RKO (cell line): ENCODE measurements around the gene C6orf120.

Source experiments
- DNase-seq: peaks from one replicate; pipeline ENCODE4 v3.0.0-alpha.2; 2016; ENCODE audit warnings: low spot score

The C6orf120 gene

GRCh38 chr6:169725125-169726048, 23.5 kb downstream of the C6orf120 start:
- peak; percentile 90 for DNase-seq

GRCh38 chr6:169726049-169726400, 24.1 kb downstream of the C6orf120 start:
- no peak for DNase-seq

- no peak for DNase-seq
These were observed 25.0 kb downstream of the C6orf120 start for GRCh38 chr6:169726963-169727362.

- no peak for DNase-seq
These were observed 28.0 kb downstream of the C6orf120 start for GRCh38 chr6:169729961-169730360.

- no peak for DNase-seq
These were observed 36.5 kb downstream of the C6orf120 start for GRCh38 chr6:169738204-169738975.

GRCh38 chr6:169738976-169739529, 37.1 kb downstream of the C6orf120 start:
- no peak for DNase-seq

- DNase-seq, result no peak
These were observed 39.4 kb downstream of the C6orf120 start for GRCh38 chr6:169741344-169741743.

GRCh38 chr6:169745405-169745804, 43.5 kb downstream of the C6orf120 start:
- DNase-seq, result no peak

- no peak for DNase-seq
These were observed 44.6 kb downstream of the C6orf120 start for GRCh38 chr6:169746556-169746955.

- peak; percentile 92 for DNase-seq
These were observed 49.5 kb downstream of the C6orf120 start, which contains the start of the genes DYNLT2 and ERMARD for GRCh38 chr6:169751242-169752073. TSS of gene DYNLT2 (minus strand) at chr6:169751572. CDS start at chr6:169751458, 114 bp downstream. TSS of gene ERMARD (plus strand) at chr6:169751622. CDS start at chr6:169751658, 36 bp downstream.

GRCh38 chr6:169752074-169752623, 50.2 kb downstream of the C6orf120 start:
- peak; percentile 39 for DNase-seq
